Stimulated activated naive CD4-positive, alpha-beta T cell treated with Interleukin-2 at 50 U/mL for 16 hours (primary cell): Measurements from ENCODE around the gene ARHGEF9.

Experiments
- DNase-seq: peaks from one replicate; lab custom pipeline; 2025; lab: John Stamatoyannopoulos, UW

The ARHGEF9 gene

GRCh38 chrX:63746715-63747114 lies 38.3 kb downstream of the ARHGEF9 start:
- DNase-seq = no peak

- DNase-seq = no peak
Observed at GRCh38 chrX:63746278-63746677, 38.7 kb downstream of the ARHGEF9 start.

GRCh38 chrX:63744850-63745394 lies 40.1 kb downstream of the ARHGEF9 start:
- no peak for DNase-seq

GRCh38 chrX:63743596-63743995 lies 41.4 kb downstream of the ARHGEF9 start:
- DNase-seq = no peak

DNA sequence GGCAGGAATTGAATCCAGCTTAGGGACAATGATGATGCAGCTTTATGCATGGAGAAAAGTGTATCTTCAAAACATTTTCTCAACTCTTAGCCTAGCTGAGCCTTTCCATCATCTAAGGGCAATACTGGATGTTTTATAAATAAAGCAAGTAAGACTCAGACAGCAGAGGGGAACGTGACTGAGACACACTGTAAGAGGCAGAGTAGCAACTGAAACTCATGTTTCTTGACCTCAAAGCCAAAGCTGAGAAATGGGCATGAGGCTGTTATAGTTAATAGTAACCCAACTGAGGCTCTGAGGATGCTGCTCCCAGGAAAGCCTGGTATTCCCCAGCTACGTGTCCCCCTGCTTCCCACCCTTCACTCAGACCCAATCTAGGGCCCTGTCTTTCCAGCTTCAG lies 44.6 kb downstream of the ARHGEF9 start:
- no peak for DNase-seq

GRCh38 chrX:63739885-63740284 lies 45.1 kb downstream of the ARHGEF9 start:
- no peak for DNase-seq

GRCh38 chrX:63738696-63739095 lies 46.3 kb downstream of the ARHGEF9 start:
- no peak for DNase-seq

DNA sequence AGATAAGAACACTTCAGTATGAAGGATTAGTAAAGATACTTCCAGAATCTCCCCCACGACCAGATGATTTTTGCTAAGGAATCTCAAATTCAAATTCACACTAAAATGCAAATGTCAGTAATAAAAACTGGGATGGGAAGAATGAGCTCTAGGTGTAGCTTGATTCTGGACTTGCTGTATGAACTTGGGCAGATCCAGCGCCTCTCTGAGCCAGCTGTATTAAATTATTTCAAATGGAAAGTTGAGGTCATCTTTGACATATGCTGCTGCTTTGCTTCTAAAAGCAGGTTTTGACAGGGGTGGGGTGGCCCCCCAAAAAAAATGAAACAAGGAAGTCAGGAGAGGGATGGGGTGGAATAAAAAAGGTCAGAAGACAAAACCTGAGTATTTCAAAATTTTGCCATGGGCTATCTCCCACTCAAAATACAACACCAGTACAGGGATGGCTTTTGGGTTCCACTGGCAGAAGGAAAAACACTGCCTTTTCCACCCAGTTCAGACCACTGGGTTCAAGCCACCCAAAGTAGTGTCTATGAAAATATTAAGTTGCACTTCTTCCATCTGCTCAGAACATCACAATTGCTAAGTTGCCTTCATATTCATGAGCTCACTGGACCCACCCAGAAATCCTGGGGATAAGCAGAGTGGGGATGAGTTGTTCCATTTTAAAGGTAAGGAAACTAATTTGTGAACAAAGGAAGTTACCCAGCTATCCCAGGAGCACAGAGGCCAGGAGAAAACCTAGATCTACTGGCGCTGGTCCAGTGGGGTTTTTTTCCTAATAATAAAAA lies 47.7 kb downstream of the ARHGEF9 start:
- no peak for DNase-seq

- DNase-seq = no peak
Observed at GRCh38 chrX:63735882-63736281, 49.1 kb downstream of the ARHGEF9 start.

DNA sequence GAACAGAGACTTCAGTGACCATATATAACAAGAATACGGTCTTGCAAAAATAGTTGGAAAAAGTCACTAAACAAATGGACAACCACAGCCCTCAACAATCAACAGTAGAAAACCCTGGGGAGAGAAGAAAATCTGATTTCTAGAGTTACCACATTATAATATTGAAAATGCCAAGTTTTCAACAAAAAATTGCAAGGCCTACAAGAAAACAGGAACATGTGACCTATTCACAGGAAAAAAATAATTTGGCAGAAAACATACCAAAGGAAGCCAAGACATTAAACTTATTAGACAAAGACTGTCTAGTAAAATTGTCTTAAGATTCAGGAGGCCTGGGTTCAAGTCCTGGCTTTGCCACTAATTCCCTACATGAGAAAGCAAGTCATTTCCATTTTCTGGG lies 64.7 kb downstream of the ARHGEF9 start:
- DNase-seq = no peak

DNA sequence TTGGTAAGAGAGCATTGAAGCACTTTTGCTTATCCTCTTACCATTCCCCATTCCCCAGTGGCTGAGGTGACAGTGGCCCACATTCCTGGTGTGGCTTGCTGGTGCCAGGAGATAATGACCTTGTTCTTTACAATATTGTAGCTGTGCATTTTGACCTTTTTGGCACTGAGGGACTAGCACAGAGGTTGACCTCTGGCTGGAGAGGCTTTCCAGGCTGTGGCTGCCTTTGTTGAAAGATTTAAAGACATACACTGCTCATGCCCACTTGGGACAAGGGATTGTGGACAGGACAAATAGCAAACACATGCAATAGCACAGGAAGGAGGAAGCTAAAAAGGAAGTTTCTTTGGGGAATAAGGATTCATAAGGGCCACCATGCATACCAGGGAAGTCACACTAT lies 65.4 kb downstream of the ARHGEF9 start:
- no peak for DNase-seq

GRCh38 chrX:63718010-63718694 lies 66.9 kb downstream of the ARHGEF9 start:
- no peak for DNase-seq

GRCh38 chrX:63713526-63713925 lies 71.5 kb downstream of the ARHGEF9 start:
- no peak for DNase-seq

- DNase-seq = no peak
Observed at GRCh38 chrX:63708801-63709200, 76.2 kb downstream of the ARHGEF9 start.

DNA sequence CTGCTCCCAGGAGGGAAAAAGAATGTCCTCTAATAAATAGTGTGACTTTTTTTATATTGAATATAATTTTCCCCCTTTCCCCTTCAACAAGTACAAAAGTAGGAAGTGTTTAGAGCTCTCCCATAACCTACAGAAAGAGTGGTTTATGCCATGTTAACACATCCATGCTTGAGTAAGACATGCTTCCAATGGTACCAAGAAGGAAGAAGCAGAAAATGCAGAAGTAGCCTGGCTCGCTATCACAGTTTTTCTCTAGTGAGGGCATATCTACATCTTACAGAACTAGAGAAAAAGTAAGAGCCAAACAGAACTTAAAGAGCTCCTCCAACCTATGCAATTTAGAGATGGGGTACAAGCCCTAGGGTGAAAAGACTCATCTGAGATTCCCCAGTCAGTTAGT lies 82.5 kb downstream of the ARHGEF9 start:
- no peak for DNase-seq

DNA sequence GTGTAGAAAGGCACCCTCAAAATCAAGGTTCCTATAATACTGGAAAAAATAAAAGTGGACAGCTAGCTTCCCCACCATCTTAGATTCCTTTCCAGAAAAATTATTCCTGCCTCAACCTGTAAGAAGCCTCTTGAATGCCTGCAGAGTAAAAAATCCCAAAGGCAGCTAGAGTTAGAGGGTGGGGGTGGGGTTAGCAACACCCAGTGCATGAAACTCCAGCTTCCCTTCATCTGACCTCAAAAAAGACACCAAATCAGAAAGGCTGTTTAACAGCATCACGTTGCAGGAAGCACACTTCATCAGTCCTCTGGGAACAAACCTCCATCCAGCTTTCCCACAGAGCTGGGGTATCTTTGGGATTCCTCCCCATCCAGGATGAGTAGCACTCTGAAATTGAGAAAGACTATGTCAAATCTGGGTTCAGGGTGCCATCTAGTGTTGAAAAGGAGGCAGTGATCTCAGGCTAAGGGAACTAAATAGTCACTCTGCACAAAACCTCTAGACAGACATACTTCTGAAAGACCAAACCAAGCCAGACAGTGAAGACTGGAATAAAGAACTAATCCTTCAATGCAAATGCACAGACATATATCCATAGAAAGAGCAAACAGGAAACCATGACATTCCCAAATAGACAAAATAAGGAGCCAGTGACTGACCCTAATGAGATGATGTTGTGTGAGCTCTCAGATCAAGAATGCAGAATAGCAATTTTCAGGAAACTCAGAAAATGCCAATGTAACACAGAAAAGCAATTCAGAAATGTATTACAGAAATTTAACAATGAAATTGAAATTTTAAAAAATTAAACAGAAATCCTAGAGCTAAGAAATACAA lies 97.9 kb downstream of the ARHGEF9 start:
- no peak for DNase-seq

DNA sequence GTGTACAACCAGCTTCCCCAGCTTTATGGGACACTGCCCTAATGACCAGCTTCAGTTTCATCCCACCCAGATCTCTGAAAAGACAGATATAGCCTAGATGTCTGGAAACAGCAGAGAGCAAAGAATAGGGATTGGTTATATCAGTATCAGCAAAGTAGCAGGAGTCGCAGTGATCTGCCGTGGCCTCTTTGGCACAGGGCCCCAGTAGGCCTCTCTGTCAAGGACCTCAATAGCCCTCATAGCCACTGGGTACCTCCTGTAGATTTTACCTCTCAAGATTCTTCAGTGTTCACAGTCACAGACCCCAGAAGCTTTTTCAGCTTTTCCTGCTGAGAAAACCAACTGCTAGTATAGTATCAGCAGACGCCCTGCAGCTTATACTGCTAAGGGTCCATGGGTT lies 104.6 kb downstream of the ARHGEF9 start:
- no peak for DNase-seq

DNA sequence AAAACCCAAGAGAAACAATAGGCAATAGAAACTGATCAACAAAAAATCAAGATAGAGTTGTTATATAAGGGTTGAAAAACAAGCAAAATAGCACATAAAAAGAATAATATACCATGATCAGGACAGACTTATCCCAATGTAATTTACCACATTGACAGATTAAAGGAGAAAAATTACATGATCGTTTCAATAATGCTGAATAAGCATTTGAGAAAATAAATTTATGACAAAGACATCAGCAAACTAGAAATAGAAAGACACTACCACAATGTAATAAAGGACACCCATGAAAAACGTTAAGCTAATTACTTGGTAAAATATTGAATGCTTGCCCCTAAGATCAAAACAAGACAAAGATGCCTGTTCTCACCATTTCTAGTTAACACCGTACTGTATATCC lies 105.6 kb downstream of the ARHGEF9 start:
- no peak for DNase-seq

GRCh38 chrX:63675716-63676115 lies 109.3 kb downstream of the ARHGEF9 start:
- DNase-seq = no peak

GRCh38 chrX:63673896-63674295 lies 111.1 kb downstream of the ARHGEF9 start:
- DNase-seq = no peak

DNA sequence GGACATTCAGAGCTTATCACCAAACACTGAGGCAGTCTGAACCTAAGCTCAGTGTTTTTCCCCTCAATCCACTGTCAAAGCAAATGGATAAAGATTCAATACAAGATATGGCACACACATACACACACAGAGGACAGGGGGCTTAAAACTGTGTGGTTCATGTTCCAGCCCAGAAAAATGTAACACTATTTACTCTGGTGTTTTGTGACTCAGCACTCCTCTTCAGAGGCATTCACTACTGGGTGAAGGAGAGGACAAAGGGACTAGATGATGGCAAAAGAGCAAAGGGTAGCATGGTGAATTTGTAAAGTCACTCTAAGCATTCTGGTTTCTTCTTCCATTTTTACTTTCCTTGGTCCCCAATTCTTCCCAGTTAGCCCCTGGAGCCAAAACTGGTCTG lies 120.3 kb downstream of the ARHGEF9 start:
- no peak for DNase-seq

GRCh38 chrX:63664083-63664482 lies 120.9 kb downstream of the ARHGEF9 start:
- no peak for DNase-seq

DNA sequence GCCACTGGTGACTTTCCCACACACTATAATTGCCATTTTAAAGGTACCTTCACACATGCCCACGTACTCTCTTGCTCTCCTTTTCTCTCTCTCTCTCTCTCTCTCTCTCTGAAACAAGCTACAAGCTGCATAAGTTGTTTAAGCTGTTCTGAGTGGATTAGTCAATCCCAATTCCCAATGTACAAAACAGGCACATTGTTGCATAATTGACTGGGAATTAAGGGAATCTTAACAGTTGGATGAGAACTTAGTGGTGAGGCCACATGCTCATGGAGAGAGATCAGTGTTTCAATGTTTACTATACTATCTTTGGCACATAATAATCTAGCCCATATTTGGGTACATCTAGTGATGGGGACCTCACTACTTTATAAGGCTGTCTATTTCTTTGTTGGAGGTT lies 123.3 kb downstream of the ARHGEF9 start:
- DNase-seq = no peak
